BLaER1 (cell line): ENCODE results near the gene MAST3.

Experiments used
- H3K27ac ChIP-seq: shearing (Covaris generic); formaldehyde crosslinking; 2 replicates; pipeline ENCODE4 v1.8.1; 2022
- H3K27me3 ChIP-seq: shearing (Covaris generic); formaldehyde crosslinking; 2 replicates; pipeline ENCODE4 v1.8.1; 2022
- H3K36me3 ChIP-seq: shearing (Covaris generic); formaldehyde crosslinking; 2 replicates; pipeline ENCODE4 v1.8.1; 2022
- H3K4me1 ChIP-seq: shearing (Covaris generic); formaldehyde crosslinking; 2 replicates; pipeline ENCODE4 v1.8.1; 2022
- H3K4me2 ChIP-seq: shearing (Covaris generic); formaldehyde crosslinking; 2 replicates; pipeline ENCODE4 v1.8.1; 2022
- H3K4me3 ChIP-seq: shearing (Covaris generic); formaldehyde crosslinking; 2 replicates; pipeline ENCODE4 v1.8.1; 2022
- H3K9ac ChIP-seq: shearing (Covaris generic); formaldehyde crosslinking; 2 replicates; pipeline ENCODE4 v1.8.1; 2022
- H3K9me3 ChIP-seq: shearing (Covaris generic); formaldehyde crosslinking; 2 replicates; pipeline ENCODE4 v1.8.1; 2022
- H4K20me1 ChIP-seq: shearing (Covaris generic); formaldehyde crosslinking; 2 replicates; pipeline ENCODE4 v1.8.1; 2022
- Cebpa-rat ChIP-seq: shearing (Covaris generic); IDR thresholded peaks from 2 replicates; pipeline ENCODE4 v1.8.1; 2022

The MAST3 gene

DNA sequence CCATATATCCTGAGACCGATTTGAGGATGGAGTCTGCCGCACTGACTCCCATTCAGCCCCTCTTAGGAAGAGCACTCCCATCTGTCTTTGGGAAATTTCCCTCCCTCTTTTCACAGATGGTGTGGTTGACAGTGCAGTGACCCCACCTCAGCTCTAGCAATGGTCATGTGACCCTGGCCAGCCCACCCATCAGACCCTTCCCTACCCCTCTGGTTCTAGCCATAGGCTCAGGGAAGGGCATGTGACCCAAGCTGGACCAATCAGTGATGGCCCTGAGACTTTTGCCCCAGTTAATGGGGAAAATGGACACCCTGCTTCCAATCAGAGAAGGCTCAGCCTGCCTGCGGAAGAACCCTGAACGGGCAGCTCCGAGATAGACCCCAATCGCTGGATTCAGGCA is 37.1 kb upstream of the MAST3 start:
- H3K9me3 ChIP-seq, result no peaks in the 10 kb centered on the region
- H3K9ac ChIP-seq, result no peak overlapping the region
- no peaks in the 10 kb centered on the region for H3K27me3 ChIP-seq
- no peak for TF ChIP-seq Cebpa-rat
- no peak overlapping the region for H3K27ac ChIP-seq
- H3K4me3 ChIP-seq, result no peak overlapping the region
- no peaks in the 10 kb centered on the region for H3K36me3 ChIP-seq
- H3K4me2 ChIP-seq, result no peak overlapping the region
- H3K4me1 ChIP-seq, result peaks cover 37% of the 10 kb centered on the region
- H4K20me1 ChIP-seq, result no peaks in the 10 kb centered on the region

DNA sequence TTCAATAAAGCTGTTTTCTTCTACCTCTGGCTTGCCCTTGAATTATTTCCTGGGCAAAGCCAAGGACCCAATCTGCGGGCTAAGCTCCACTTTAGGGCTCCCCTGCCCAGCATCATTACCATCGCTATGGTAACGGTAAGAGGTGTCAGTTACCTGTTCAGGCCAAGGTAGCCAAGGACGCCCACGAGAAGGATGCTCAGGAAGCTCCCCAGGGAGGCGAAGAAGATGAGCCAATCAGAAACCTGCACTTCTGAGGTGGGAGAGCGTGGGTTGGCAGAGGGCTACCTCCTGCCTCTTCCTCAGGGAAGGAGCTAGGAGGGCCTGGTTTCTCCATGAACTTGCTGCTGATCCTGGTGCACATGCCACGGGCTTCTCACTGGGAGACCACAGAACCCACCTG is 35.5 kb upstream of the MAST3 start:
- no peaks in the 10 kb centered on the region for H3K9me3 ChIP-seq
- H3K27ac ChIP-seq, result no peak overlapping the region
- TF ChIP-seq Cebpa-rat, result no peak
- H3K36me3 ChIP-seq, result no peaks in the 10 kb centered on the region
- H3K4me2 ChIP-seq, result no peak overlapping the region
- no peak overlapping the region for H3K9ac ChIP-seq
- H3K4me3 ChIP-seq, result no peak overlapping the region
- no peaks in the 10 kb centered on the region for H4K20me1 ChIP-seq
- peaks cover 37% of the 10 kb centered on the region for H3K4me1 ChIP-seq
- H3K27me3 ChIP-seq, result no peaks in the 10 kb centered on the region

DNA sequence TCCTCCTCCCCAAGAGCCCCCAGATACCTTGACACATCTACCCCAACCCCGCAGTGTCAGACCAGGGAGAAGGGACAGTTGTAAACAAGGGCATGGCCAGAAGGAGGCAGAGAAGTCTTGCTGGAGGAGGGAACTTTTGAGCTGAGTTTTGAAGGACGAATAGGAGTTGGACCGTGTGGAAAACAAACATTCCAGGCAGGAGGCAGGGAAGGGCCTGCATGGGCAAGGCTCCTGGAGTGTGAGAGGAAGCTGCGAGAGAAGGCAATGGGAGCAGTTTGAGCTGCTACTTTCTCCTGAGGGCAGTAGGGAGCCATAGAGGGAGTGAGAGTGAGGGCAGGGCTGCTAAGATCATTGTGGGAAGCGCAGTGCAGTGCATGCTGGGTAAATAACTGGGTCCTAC is 34.1 kb upstream of the MAST3 start:
- peaks cover 26% of the 10 kb centered on the region for H3K4me1 ChIP-seq
- no peaks in the 10 kb centered on the region for H3K27me3 ChIP-seq
- no peaks in the 10 kb centered on the region for H3K9me3 ChIP-seq
- no peak overlapping the region for H3K27ac ChIP-seq
- no peak overlapping the region for H3K4me3 ChIP-seq
- H3K36me3 ChIP-seq, result no peaks in the 10 kb centered on the region
- H3K9ac ChIP-seq, result no peak overlapping the region
- no peaks in the 10 kb centered on the region for H4K20me1 ChIP-seq
- H3K4me2 ChIP-seq, result no peak overlapping the region
- no peak for TF ChIP-seq Cebpa-rat

DNA sequence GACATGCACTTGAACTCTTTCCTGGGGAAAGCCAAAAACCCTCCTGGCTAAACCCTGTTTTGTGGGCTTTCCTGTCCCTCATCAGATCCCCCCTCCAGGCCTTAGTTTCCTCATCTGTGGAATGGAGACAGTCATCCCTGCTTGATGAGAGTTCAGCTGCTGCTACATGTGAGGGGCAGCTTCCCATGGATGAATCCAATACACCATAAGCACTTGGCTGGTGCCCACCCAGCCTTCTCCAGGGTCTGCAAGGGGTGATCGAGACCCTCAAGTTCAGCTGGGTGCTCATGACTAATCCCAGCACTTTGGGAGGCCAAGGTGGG is 32.4 kb upstream of the MAST3 start:
- no peak overlapping the region for H3K9ac ChIP-seq
- H3K4me1 ChIP-seq, result peaks cover 22% of the 10 kb centered on the region; the same call in 1 of the 2 replicates
- no peaks in the 10 kb centered on the region for H3K36me3 ChIP-seq
- no peak overlapping the region for H3K4me2 ChIP-seq
- no peak overlapping the region for H3K27ac ChIP-seq
- H3K4me3 ChIP-seq, result no peak overlapping the region
- no peaks in the 10 kb centered on the region for H3K9me3 ChIP-seq
- no peaks in the 10 kb centered on the region for H4K20me1 ChIP-seq
- H3K27me3 ChIP-seq, result no peaks in the 10 kb centered on the region
- no peak for TF ChIP-seq Cebpa-rat

DNA sequence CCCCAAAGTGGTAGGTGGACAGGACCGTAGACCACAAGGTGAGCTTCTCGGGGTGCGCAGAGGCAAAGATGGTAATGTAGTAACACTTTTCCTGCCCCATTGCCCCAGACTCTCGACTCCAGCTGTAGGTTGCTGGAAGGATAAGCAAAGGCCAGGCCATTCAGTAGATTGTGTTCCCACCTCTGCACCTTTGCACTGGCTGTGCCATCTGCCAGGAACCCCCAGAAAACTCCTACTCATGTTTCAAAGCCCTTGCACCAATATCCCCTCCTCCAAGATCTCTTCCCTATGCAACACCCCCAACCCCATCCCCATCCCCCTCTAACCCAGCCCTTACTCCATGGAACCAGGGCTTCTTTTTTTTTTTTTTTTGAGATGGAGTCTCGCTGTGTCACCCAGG is 29.2 kb upstream of the MAST3 start:
- H3K4me1 ChIP-seq, result 0 out of 2 replicates have a peak, but pooled peaks cover 1% of the 10 kb centered on the region
- H3K27me3 ChIP-seq, result no peaks in the 10 kb centered on the region
- no peak for TF ChIP-seq Cebpa-rat
- H3K27ac ChIP-seq, result no peak overlapping the region
- no peak overlapping the region for H3K4me2 ChIP-seq
- no peak overlapping the region for H3K9ac ChIP-seq
- no peaks in the 10 kb centered on the region for H4K20me1 ChIP-seq
- H3K4me3 ChIP-seq, result no peak overlapping the region
- H3K9me3 ChIP-seq, result no peaks in the 10 kb centered on the region
- no peaks in the 10 kb centered on the region for H3K36me3 ChIP-seq

DNA sequence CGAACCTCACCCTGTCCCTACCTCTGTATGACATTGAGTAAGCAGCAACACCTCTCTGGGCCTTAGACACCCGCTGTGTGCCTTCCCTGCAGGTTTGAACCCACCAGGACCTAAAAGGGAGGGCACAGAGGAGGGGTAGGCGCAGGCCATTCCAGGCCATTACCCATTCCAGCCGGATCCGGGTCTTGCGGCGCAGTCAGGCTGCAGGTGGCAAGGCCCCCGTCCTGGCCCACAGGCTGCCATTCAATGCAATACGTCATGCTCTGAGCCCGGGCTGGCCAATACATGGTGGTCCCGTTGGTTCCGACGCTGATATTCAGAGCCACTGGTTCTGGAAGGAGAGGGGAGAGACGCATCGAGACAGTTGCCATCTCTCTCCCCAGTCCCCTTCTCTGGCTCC is 28.2 kb upstream of the MAST3 start:
- H4K20me1 ChIP-seq, result no peaks in the 10 kb centered on the region
- no peaks in the 10 kb centered on the region for H3K27me3 ChIP-seq
- H3K4me2 ChIP-seq, result no peak overlapping the region
- H3K27ac ChIP-seq, result no peak overlapping the region
- no peak overlapping the region for H3K4me3 ChIP-seq
- no peaks in the 10 kb centered on the region for H3K4me1 ChIP-seq
- no peaks in the 10 kb centered on the region for H3K9me3 ChIP-seq
- H3K36me3 ChIP-seq, result no peaks in the 10 kb centered on the region
- no peak overlapping the region for H3K9ac ChIP-seq
- no peak for TF ChIP-seq Cebpa-rat

DNA sequence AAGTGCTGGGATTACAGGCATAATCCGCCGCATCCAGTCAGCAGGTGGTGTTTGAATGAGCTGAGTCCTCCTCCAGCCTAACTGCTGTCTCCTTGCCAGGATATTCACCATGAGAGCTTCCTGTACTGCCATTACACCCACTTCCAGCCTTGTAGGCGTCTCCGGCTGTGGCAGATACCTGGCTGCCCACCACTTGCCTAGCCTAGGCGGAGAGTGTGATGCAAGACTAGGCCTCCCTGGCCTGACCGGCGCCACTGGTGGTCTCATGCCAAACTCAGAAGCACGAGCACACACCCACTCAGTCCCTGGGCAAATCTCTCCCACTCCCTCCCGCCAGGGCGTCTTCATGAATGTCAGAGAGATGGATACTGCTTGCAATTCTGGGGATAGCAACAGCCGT is 27.4 kb upstream of the MAST3 start:
- Histone ChIP-seq H3K27ac (no peak overlapping the region), H3K27me3 (no peaks in the 10 kb centered on the region), H3K9ac (no peak overlapping the region), H3K4me1 (no peaks in the 10 kb centered on the region), H3K9me3 (no peaks in the 10 kb centered on the region), H3K4me3 (no peak overlapping the region), H3K4me2 (no peak overlapping the region), H3K36me3 (no peaks in the 10 kb centered on the region), H4K20me1 (no peaks in the 10 kb centered on the region)
- no peak for TF ChIP-seq Cebpa-rat

DNA sequence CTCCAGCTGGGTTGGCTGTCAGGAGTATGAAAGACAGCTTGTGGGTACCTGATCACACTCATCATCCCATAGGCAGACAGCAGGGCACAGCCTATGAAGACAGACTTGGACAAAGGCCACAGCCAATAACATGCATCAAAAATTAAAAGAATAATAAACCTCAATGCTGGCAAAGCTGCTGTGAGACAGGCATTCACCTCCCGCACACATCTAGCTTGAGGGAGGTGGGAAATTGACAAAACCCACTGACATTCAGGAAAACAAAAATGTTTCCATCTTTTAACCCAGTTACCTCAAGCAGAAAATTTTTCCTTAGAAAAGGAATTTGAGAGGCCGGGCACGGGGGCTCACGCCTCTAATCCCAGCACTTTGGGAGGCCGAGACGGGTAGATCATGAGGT is 25.2 kb upstream of the MAST3 start:
- no peak overlapping the region for H3K27ac ChIP-seq
- no peaks in the 10 kb centered on the region for H3K36me3 ChIP-seq
- TF ChIP-seq Cebpa-rat, result no peak
- no peaks in the 10 kb centered on the region for H4K20me1 ChIP-seq
- H3K27me3 ChIP-seq, result no peaks in the 10 kb centered on the region
- no peak overlapping the region for H3K9ac ChIP-seq
- no peak overlapping the region for H3K4me3 ChIP-seq
- H3K4me2 ChIP-seq, result no peak overlapping the region
- no peaks in the 10 kb centered on the region for H3K9me3 ChIP-seq
- no peaks in the 10 kb centered on the region for H3K4me1 ChIP-seq

DNA sequence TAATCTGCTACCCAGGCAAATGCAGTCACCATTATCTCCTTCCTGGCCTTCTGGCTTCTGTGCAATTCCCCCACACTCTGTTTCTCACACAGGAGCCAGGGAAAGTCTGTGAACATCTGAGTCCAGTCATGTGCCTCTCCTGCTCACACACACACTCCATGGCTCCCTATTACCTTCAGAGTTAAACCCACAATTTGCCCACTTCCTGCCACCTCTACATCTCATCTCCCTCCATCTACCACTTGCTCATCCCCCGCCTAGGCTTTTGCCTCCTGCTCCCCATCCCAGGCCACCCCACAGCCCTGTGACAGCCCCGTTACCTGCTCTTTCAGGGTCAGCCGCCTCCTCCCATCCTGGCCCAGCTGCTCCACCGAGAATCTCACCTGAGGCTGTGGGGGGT is 24.4 kb upstream of the MAST3 start:
- no peaks in the 10 kb centered on the region for H4K20me1 ChIP-seq
- no peak overlapping the region for H3K9ac ChIP-seq
- H3K36me3 ChIP-seq, result no peaks in the 10 kb centered on the region
- H3K4me1 ChIP-seq, result no peaks in the 10 kb centered on the region
- H3K9me3 ChIP-seq, result no peaks in the 10 kb centered on the region
- no peak overlapping the region for H3K27ac ChIP-seq
- H3K27me3 ChIP-seq, result no peaks in the 10 kb centered on the region
- no peak overlapping the region for H3K4me3 ChIP-seq
- TF ChIP-seq Cebpa-rat, result no peak
- no peak overlapping the region for H3K4me2 ChIP-seq

DNA sequence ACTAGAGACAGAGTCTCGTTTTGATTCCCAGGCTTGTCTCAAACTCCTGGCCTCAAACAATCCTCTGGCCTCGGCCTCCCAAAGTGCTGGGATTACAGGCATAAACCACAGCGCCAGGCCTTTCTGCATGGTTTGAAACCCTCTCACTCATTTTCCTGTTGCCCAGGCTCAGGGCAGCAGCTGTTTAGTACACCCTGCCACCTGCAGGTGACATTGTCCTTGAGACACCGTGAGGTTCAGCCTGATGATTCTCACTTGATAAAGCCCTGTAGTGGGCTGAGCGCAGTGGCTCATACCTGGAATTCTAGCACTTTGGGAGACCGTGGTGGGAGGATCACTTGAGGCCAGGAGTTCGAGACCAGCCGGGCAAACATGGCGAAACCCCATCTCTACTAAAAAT is 23.4 kb upstream of the MAST3 start:
- Histone ChIP-seq H3K9me3 (no peaks in the 10 kb centered on the region), H3K4me2 (no peak overlapping the region), H3K36me3 (no peaks in the 10 kb centered on the region), H3K27me3 (no peaks in the 10 kb centered on the region), H3K27ac (no peak overlapping the region), H4K20me1 (no peaks in the 10 kb centered on the region), H3K9ac (no peak overlapping the region), H3K4me3 (no peak overlapping the region), H3K4me1 (no peaks in the 10 kb centered on the region)
- no peak for TF ChIP-seq Cebpa-rat

DNA sequence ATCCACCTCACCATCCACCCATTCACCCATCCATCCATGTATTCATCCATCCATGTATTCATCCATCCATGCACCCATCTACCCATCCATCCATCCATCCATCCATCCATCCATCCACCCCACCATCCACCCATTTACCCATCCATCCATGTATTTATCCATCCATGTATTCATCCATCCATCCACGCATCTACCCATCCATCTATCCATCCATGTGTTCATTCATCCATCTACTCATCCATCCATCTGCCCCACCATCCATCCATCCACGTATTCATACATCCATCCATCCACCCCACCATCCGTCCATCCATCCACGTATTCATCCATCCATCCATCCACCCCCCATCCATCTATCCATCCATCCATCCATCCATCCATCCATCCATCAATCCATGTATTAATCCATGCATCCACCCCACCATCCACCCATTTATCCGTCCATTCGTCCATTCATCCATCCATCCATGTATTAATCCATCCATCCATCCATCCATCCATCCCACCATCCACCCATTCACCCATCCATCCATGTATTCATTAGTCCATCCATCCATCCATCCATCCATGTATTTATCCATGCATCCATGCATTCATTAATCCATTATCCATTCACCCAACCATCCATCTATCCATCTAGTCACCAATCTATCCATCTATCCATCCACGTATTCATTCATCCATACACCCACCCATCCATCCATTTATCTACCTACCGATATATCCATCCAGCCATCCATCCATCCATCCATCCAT is 13.5 kb upstream of the MAST3 start:
- no peak for TF ChIP-seq Cebpa-rat
- Histone ChIP-seq H3K36me3 (no peaks in the 10 kb centered on the region), H3K4me3 (no peak overlapping the region), H3K4me1 (peaks cover 27% of the 10 kb centered on the region), H4K20me1 (no peaks in the 10 kb centered on the region), H3K4me2 (no peak overlapping the region), H3K9me3 (no peaks in the 10 kb centered on the region), H3K27me3 (no peaks in the 10 kb centered on the region), H3K27ac (no peak overlapping the region), H3K9ac (no peak overlapping the region)
